ENCODE data around the gene FNBP1L.
A peak's percentile ranks its signal among the peaks of the same experiment; 100 is the strongest.

Gene FNBP1L

DNA sequence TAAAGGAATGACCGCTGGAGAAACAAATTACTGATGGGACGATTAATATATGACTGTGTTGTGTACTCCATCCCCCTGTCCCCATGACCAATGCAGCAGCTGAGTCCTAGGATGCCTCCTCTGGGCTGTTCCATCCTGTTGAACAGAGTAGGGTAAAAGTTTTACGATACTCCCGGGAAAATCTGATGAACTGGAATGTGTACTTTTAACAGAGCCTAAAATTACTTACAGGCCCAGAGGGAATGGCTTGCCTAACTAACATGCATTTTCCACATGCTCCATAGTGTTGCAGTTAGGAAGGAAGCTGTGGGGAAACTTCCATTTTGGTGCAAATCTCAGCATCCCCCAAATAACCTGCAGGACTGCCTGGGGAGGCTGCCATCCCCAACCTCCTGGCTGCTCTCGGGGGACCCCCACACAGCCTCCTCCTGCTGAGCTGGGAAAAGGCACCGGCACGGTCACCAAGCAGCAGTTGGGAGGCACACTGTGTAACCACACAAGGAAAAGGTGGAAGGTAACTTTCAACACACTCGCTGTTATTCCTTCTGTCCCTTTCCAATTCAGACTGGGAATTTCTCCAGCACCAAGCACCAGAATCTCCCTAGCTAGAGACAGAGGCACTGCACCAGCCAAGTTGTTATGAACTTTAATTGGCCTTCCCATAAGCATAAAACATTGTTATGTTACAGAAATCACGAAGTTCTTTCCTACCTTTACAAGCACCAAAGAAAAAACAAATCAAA is 136.5 kb downstream of the FNBP1L start:
- no peak overlapping the region for H2AFZ ChIP-seq (ENCODE audit: insufficient read depth, low read length, poor library complexity)
- peaks cover 21 to 24% of the 10 kb centered on the region in 2 experiments for H3K4me1 ChIP-seq (ENCODE audit: control insufficient read depth in 1 of 2, insufficient read depth in 2 of 2, low read length in 2 of 2)
- H3K9ac ChIP-seq (ENCODE audit: low read length) = no peak overlapping the region
- peaks cover 31 to 35% of the 10 kb centered on the region in 2 experiments for H3K36me3 ChIP-seq (ENCODE audit: control insufficient read depth in 1 of 2, insufficient read depth in 2 of 2, low read length in 2 of 2)
- H2BK120ac ChIP-seq (ENCODE audit: insufficient read depth, low read length, poor library complexity) = peak overlapping the region; percentile 52
- no peaks in the 10 kb centered on the region for H3K27me3 ChIP-seq (ENCODE audit: insufficient read depth, low read length)
- H4K8ac ChIP-seq (ENCODE audit: low read depth, low read length) = peak overlapping the region; percentile 5
- H3K79me2 ChIP-seq (ENCODE audit: control insufficient read depth, insufficient read depth, low read length, poor library complexity) = peaks cover 1% of the 10 kb centered on the region
- WGBS (ENCODE audit: extremely low coverage, insufficient coverage, insufficient read length) = no CpG with 5 or more reads among the region's 9 CpGs
- no peak overlapping the region for H3K14ac ChIP-seq (ENCODE audit: low read length)
- peak overlapping the region; percentile 2 for H2AK5ac ChIP-seq (ENCODE audit: low read length)
- peak overlapping the region; percentile 10 for H2BK12ac ChIP-seq (ENCODE audit: low read length)
- H2BK5ac ChIP-seq (ENCODE audit: low read depth, low read length, poor library complexity) = peak overlapping the region; percentile 49
- no peak overlapping the region for H4K12ac ChIP-seq (ENCODE audit: low read depth, low read length)
- no peak overlapping the region for H3K4me3 ChIP-seq (ENCODE audit: low read depth, low read length)
- H3K23ac ChIP-seq (ENCODE audit: low read length) = peak overlapping the region; percentile 28
- peak overlapping the region; percentile 66 for H4K91ac ChIP-seq (ENCODE audit: low read depth, low read length)
- H3K79me1 ChIP-seq (ENCODE audit: low read length) = peaks cover 16% of the 10 kb centered on the region
- H3K9me3 ChIP-seq (ENCODE audit: insufficient read depth, low read depth, low read length) = no peaks in the 10 kb centered on the region
- peak overlapping the region; percentile 89 for H3K27ac ChIP-seq (ENCODE audit: low read depth, low read length)
- no peak overlapping the region for H3K4me2 ChIP-seq (ENCODE audit: low read length)
- peak in 1 of 2 donors; percentile 43 for DNase-seq
- H3K18ac ChIP-seq (ENCODE audit: low read length) = peak overlapping the region; percentile 60
- H3K4ac ChIP-seq (ENCODE audit: low read depth, low read length) = no peak overlapping the region

DNA sequence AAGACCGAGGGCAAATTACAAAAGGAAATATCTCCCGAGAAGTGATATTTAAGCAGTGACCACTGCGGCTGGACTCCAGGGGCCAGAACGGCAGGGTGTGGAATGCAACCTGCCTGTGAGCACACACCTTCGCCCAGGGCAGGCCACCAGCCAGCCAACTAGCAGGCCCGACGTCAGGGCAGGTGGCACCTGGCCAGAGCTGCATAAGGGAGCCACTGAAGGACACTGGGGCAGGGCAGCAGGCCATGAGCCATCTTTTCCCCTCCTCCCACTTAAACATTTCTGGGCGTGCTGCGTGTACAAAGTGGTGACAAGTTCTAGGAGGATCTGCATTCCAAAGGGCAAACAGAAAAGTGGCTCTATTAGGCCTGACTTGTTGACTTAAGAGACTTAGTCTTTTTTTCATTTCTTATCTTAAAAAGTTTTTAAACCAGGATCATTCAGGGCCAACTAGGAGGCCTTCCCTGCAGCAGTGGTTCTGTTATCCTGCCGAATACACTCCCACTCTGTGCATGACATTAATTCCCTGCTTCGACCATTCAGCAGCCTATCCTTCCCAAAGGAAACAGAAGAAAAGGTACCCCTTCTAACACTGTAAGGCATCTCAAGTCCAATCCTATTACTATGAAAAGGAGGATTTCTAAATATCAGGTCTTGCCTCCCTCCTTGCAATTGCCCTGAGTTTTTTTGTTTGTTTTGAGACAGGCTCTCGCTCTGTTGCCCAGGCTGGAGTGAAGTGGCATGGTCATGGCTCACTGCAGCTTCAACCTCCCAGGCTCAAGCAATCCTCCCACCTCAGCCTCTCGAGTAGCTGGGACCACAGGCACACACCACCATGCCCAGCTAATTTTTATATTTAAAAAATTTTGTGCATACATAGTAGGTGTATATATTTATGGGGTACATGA is 137.4 kb downstream of the FNBP1L start:
- Histone ChIP-seq H3K4me2 (ENCODE audit: low read length) (no peak overlapping the region), H3K9me3 (ENCODE audit: insufficient read depth, low read depth, low read length) (no peaks in the 10 kb centered on the region), H3K4me3 (ENCODE audit: low read depth, low read length) (no peak overlapping the region), H3K23ac (ENCODE audit: low read length) (no peak overlapping the region), H4K12ac (ENCODE audit: low read depth, low read length) (no peak overlapping the region), H3K36me3 (ENCODE audit: control insufficient read depth in 1 of 2, insufficient read depth in 2 of 2, low read length in 2 of 2) (peaks cover 31 to 35% of the 10 kb centered on the region in 2 experiments), H2AK5ac (ENCODE audit: low read length) (no peak overlapping the region), H3K18ac (ENCODE audit: low read length) (no peak overlapping the region), H2AFZ (ENCODE audit: insufficient read depth, low read length, poor library complexity) (no peak overlapping the region), H2BK12ac (ENCODE audit: low read length) (no peak overlapping the region), H2BK120ac (ENCODE audit: insufficient read depth, low read length, poor library complexity) (no peak overlapping the region), H3K79me2 (ENCODE audit: control insufficient read depth, insufficient read depth, low read length, poor library complexity) (no peaks in the 10 kb centered on the region), H2BK5ac (ENCODE audit: low read depth, low read length, poor library complexity) (no peak overlapping the region), H3K27ac (ENCODE audit: low read depth, low read length) (peak overlapping the region; percentile 89), H4K8ac (ENCODE audit: low read depth, low read length) (no peak overlapping the region), H3K4me1 (ENCODE audit: control insufficient read depth in 1 of 2, insufficient read depth in 2 of 2, low read length in 2 of 2) (peaks cover 13 to 16% of the 10 kb centered on the region in 2 experiments), H4K91ac (ENCODE audit: low read depth, low read length) (no peak overlapping the region), H3K79me1 (ENCODE audit: low read length) (peaks cover 10% of the 10 kb centered on the region), H3K9ac (ENCODE audit: low read length) (no peak overlapping the region), H3K27me3 (ENCODE audit: insufficient read depth, low read length) (no peaks in the 10 kb centered on the region), H3K14ac (ENCODE audit: low read length) (no peak overlapping the region), H3K4ac (ENCODE audit: low read depth, low read length) (no peak overlapping the region)
- no CpG with 5 or more reads among the region's 13 CpGs for WGBS (ENCODE audit: extremely low coverage, insufficient coverage, insufficient read length)
- peak; percentile 91 to 96 for DNase-seq

DNA sequence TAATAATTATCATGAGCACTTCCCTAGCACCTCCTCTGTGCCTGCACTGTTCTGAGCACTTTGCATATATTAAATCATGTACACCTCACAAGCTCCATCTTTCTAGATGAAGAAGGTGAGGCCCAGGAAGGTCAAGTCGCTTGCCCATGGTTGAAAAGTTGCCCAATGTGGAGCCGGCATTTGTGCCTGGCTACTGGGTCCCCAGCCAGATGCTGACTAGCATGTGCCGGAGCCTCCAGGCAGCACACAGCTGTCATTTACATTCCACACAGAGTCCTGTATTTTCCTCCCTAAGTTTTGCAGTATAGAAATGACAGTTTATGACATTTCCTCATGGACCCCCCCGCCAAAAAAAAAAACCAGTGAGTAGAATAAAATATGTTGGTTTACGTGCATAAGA is 139.4 kb downstream of the FNBP1L start:
- Histone ChIP-seq H2AK5ac (ENCODE audit: low read length) (no peak overlapping the region), H3K23ac (ENCODE audit: low read length) (no peak overlapping the region), H3K9ac (ENCODE audit: low read length) (no peak overlapping the region), H2AFZ (ENCODE audit: insufficient read depth, low read length, poor library complexity) (no peak overlapping the region), H3K79me1 (ENCODE audit: low read length) (peaks cover 7% of the 10 kb centered on the region), H3K18ac (ENCODE audit: low read length) (no peak overlapping the region), H2BK5ac (ENCODE audit: low read depth, low read length, poor library complexity) (no peak overlapping the region), H3K27me3 (ENCODE audit: insufficient read depth, low read length) (no peaks in the 10 kb centered on the region), H2BK120ac (ENCODE audit: insufficient read depth, low read length, poor library complexity) (no peak overlapping the region), H2BK12ac (ENCODE audit: low read length) (no peak overlapping the region), H4K12ac (ENCODE audit: low read depth, low read length) (no peak overlapping the region), H3K4ac (ENCODE audit: low read depth, low read length) (no peak overlapping the region), H4K91ac (ENCODE audit: low read depth, low read length) (no peak overlapping the region), H3K9me3 (ENCODE audit: insufficient read depth, low read depth, low read length) (no peaks in the 10 kb centered on the region), H3K27ac (ENCODE audit: low read depth, low read length) (no peak overlapping the region), H3K14ac (ENCODE audit: low read length) (no peak overlapping the region), H3K4me2 (ENCODE audit: low read length) (no peak overlapping the region), H3K4me3 (ENCODE audit: low read depth, low read length) (no peak overlapping the region), H3K79me2 (ENCODE audit: control insufficient read depth, insufficient read depth, low read length, poor library complexity) (peaks cover 2% of the 10 kb centered on the region), H3K36me3 (ENCODE audit: control insufficient read depth in 1 of 2, insufficient read depth in 2 of 2, low read length in 2 of 2) (peaks cover 29 to 37% of the 10 kb centered on the region in 2 experiments), H4K8ac (ENCODE audit: low read depth, low read length) (no peak overlapping the region), H3K4me1 (ENCODE audit: control insufficient read depth in 1 of 2, insufficient read depth in 2 of 2, low read length in 2 of 2) (peaks cover 15 to 16% of the 10 kb centered on the region in 2 experiments)
- DNase-seq = no peak
- WGBS (ENCODE audit: extremely low coverage, insufficient coverage, insufficient read length) = no CpG with 5 or more reads among the region's 5 CpGs

DNA sequence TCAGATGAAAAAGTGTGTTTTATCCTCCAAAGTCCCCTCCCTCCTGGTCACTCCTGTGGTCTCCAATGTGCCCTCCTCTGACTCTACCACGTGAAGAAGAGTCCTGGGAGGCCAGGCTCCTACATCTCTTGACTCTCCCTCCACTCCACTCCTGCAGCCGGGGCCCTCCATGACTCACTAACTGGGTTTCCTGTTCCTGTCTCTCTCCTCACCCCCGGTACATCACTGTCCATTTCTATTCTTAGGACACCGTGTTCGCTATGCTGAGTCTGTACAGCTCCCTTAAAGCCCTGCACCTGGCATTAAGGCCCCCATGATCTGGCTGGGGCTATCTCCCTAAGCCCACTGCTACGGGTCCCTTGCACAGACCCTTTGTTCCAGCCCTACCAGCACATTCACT is 140.3 kb downstream of the FNBP1L start:
- DNase-seq = no peak
- H3K4ac ChIP-seq (ENCODE audit: low read depth, low read length) = no peak overlapping the region
- peaks cover 9% of the 10 kb centered on the region for H3K79me1 ChIP-seq (ENCODE audit: low read length)
- no peak overlapping the region for H3K9ac ChIP-seq (ENCODE audit: low read length)
- H2BK5ac ChIP-seq (ENCODE audit: low read depth, low read length, poor library complexity) = no peak overlapping the region
- no peak overlapping the region for H4K8ac ChIP-seq (ENCODE audit: low read depth, low read length)
- H2AFZ ChIP-seq (ENCODE audit: insufficient read depth, low read length, poor library complexity) = no peak overlapping the region
- H3K27ac ChIP-seq (ENCODE audit: low read depth, low read length) = no peak overlapping the region
- no peak overlapping the region for H3K14ac ChIP-seq (ENCODE audit: low read length)
- H3K4me3 ChIP-seq (ENCODE audit: low read depth, low read length) = no peak overlapping the region
- H4K12ac ChIP-seq (ENCODE audit: low read depth, low read length) = no peak overlapping the region
- no peak overlapping the region for H2BK120ac ChIP-seq (ENCODE audit: insufficient read depth, low read length, poor library complexity)
- no peaks in the 10 kb centered on the region for H3K27me3 ChIP-seq (ENCODE audit: insufficient read depth, low read length)
- H3K36me3 ChIP-seq (ENCODE audit: control insufficient read depth in 1 of 2, insufficient read depth in 2 of 2, low read length in 2 of 2) = peaks cover 23 to 35% of the 10 kb centered on the region in 2 experiments
- no peak overlapping the region for H2AK5ac ChIP-seq (ENCODE audit: low read length)
- H3K4me2 ChIP-seq (ENCODE audit: low read length) = no peak overlapping the region
- peaks cover 13 to 20% of the 10 kb centered on the region in 2 experiments for H3K4me1 ChIP-seq (ENCODE audit: control insufficient read depth in 1 of 2, insufficient read depth in 2 of 2, low read length in 2 of 2)
- H4K91ac ChIP-seq (ENCODE audit: low read depth, low read length) = no peak overlapping the region
- H3K9me3 ChIP-seq (ENCODE audit: insufficient read depth, low read depth, low read length) = no peaks in the 10 kb centered on the region
- no CpG with 5 or more reads among the region's 6 CpGs for WGBS (ENCODE audit: extremely low coverage, insufficient coverage, insufficient read length)
- peak overlapping the region; percentile 1 for H2BK12ac ChIP-seq (ENCODE audit: low read length)
- no peak overlapping the region for H3K23ac ChIP-seq (ENCODE audit: low read length)
- H3K18ac ChIP-seq (ENCODE audit: low read length) = no peak overlapping the region
- H3K79me2 ChIP-seq (ENCODE audit: control insufficient read depth, insufficient read depth, low read length, poor library complexity) = peaks cover 4% of the 10 kb centered on the region

Measured in trophoblast cell (in vitro differentiated cells and primary cell).